Body of pancreas (tissue), 4 donors: ENCODE data around the gene SAYSD1. TPM values are rescaled to one million over a fixed set of nuclear protein-coding genes. Genes with fewer than 3 reads are reported as not detected.

Source experiments
- ATAC-seq: fragments of 150-250 bp; one replicate; pipeline ENCODE4 v1.9.1; 2016
- DNase-seq, 4 donors: peaks; one replicate each; pipeline ENCODE4 v3.0.0-alpha.2; 2019
- H3K27ac ChIP-seq, 4 donors: fragments of 200-600 bp; sonication (generic); 1 replicate in 3 of 4; 2 replicates in 1 of 4; pipeline versions ENCODE4 v1.5.1 to v1.6.1; 2016 to 2019; ENCODE audit warnings: mild to moderate bottlenecking in 1 of 4, mixed read lengths in 1 of 4, moderate library complexity in 1 of 4
- H3K27me3 ChIP-seq, 2 donors: fragments of 200-600 bp; sonication (generic); one replicate each; pipeline ENCODE4 v1.6.0; 2016; ENCODE audit warnings: mild to moderate bottlenecking in 1 of 2
- H3K36me3 ChIP-seq, 2 donors: fragments of 200-600 bp; sonication (generic); replicated peaks in 1 of 2; 2 replicates each; pipeline ENCODE4 v1.5.1; 2016; ENCODE audit warnings: low read depth in 2 of 2; ENCODE audit not compliant: insufficient read depth in 1 of 2
- H3K4me1 ChIP-seq: fragments of 200-600 bp; sonication (generic); one replicate; pipeline ENCODE4 v1.6.0; 2016
- H3K4me3 ChIP-seq, 2 donors: fragments of 200-600 bp; sonication (generic); 1 replicate in 1 of 2; 2 replicates in 1 of 2; pipeline ENCODE4 v1.5.1; 2016 to 2019
- H3K9me3 ChIP-seq, 3 donors: fragments of 200-600 bp; sonication (generic); 1 replicate in 2 of 3; 2 replicates in 1 of 3; pipeline ENCODE4 v1.5.1; 2016
- POLR2A ChIP-seq, 3 donors: fragments of 450-650 bp; IDR thresholded peaks; one replicate each; pipeline ENCODE4 v1.6.1; 2016; ENCODE audit warnings: antibody characterized with exemption in 3 of 3, mild to moderate bottlenecking in 2 of 3
- WGBS, 2 donors: methylation state at CpG; one replicate each; pipeline ENCODE4 v1.1.5; 2017; 5-methylcytosine and 5-hydroxymethylcytosine counted together
- intact Hi-C: fragments of 100-400 bp; cut with DNase I; formaldehyde crosslinking; loops from one replicate; pipeline ENCODE4 v1.15.1; 2023
- total RNA-seq, 2 donors: library from RNA; depleted of rRNA; stranded (reverse); fragments of >200 nt; gene quantifications; one replicate each; pipeline ENCODE4 v1.1.0, GENCODE V29; 2016
- TF ChIP-seq, protein P1 (sequence below), 7 experiments: fragments of 450-650 bp in 4 of 7; fragments of 200-600 bp in 3 of 7; sonication (generic) in 3 of 7; IDR thresholded peaks; one replicate each; pipeline ENCODE4 v1.5.1; 2016 to 2019; ENCODE audit warnings: antibody characterized with exemption in 7 of 7

SAYSD1 gene
- total RNA-seq, 2 donors from 2014 or later: 9.2 to 11.4 TPM

DNA sequence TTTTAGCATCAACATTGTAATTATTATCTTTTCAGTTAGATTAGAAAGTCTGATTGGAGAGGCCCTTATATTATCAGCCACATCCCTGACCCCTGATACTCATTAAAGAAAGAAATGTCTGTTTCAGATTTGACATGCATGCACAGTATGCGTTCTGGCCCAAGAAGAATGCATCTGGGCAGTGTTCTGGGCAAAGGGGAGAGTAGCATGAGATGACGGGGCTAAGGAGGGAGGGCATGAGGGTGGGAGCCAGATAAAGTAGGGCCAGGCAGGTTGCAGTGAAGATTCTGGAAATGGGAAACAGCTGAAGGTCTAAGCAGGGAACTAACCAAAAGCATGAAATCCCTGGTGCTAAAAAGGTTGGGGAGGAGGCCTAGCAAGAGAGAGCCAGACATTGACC lies 7.3 kb downstream of the SAYSD1 start:
- intact Hi-C loops: no loop called here
- Histone ChIP-seq H3K27me3 (no peaks in the 10 kb centered on the region), H3K4me3 (no peak overlapping the region), H3K9me3 (no peaks in the 10 kb centered on the region), H3K27ac (no peak overlapping the region), H3K36me3 (peaks cover 0 to 2% of the 10 kb centered on the region in 2 donors), H3K4me1 (peaks cover 15% of the 10 kb centered on the region)
- 38 to 57% methylated on average over 2 of the region's 2 CpGs for WGBS, 2 donors
- ATAC-seq: no peak
- TF ChIP-seq, protein P1, sequence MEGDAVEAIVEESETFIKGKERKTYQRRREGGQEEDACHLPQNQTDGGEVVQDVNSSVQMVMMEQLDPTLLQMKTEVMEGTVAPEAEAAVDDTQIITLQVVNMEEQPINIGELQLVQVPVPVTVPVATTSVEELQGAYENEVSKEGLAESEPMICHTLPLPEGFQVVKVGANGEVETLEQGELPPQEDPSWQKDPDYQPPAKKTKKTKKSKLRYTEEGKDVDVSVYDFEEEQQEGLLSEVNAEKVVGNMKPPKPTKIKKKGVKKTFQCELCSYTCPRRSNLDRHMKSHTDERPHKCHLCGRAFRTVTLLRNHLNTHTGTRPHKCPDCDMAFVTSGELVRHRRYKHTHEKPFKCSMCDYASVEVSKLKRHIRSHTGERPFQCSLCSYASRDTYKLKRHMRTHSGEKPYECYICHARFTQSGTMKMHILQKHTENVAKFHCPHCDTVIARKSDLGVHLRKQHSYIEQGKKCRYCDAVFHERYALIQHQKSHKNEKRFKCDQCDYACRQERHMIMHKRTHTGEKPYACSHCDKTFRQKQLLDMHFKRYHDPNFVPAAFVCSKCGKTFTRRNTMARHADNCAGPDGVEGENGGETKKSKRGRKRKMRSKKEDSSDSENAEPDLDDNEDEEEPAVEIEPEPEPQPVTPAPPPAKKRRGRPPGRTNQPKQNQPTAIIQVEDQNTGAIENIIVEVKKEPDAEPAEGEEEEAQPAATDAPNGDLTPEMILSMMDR (IDR thresholded peaks at IDR 0.05): no peak
- no peak for TF ChIP-seq POLR2A (IDR thresholded peaks at IDR 0.05)
- DNase-seq: no peak

DNA sequence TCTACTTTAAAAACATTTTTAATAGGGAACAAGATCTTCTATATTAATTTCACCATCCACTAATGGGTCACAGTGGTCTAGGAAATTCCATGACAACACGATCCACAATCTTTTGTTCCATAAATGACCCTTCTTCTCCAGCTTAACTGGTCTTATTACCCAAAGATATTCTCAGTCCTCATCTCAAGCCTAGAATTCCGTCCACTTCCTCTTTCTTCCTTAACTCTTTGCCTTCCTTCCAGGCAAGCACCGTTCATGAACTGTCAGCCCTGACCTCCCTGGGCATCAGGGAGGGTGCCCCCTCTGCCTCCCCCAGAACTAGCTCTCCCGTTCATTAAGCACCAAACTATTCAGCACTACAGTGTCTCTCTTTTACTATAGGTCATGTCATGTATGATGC lies 8.0 kb downstream of the SAYSD1 start:
- H3K9me3 ChIP-seq: no peaks in the 10 kb centered on the region
- TF ChIP-seq, protein P1 (IDR thresholded peaks at IDR 0.05): no peak
- no peak for TF ChIP-seq POLR2A (IDR thresholded peaks at IDR 0.05)
- H3K36me3 ChIP-seq: peaks cover 0 to 2% of the 10 kb centered on the region in 2 donors
- no peaks in the 10 kb centered on the region for H3K27me3 ChIP-seq
- intact Hi-C loops: no loop called here
- peaks cover 19% of the 10 kb centered on the region for H3K4me1 ChIP-seq
- DNase-seq: no peak
- no peak overlapping the region for H3K4me3 ChIP-seq
- ATAC-seq: no peak
- WGBS, 2 donors: 73 to 86% methylated on average over 4 of the region's 4 CpGs
- H3K27ac ChIP-seq: no peak overlapping the region

DNA sequence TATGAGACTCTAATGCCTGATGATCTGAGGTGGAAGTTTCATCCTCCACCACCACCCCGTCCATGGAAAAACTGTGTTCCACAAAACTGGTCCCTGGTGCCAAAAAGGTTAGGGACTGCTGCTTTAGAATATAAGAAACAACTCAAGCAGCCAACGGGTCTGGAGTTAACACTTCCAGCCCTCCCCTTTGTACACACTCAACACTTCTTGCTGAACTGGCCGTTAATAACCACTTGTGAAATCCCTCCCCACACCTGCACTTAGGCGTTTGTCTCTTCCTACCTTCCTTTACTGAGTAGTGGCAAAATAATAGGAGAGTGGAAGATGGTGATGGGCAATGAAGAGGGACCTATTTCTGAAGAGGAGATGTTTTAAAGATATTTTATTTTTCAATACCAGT lies 10.5 kb downstream of the SAYSD1 start:
- TF ChIP-seq, protein P1 (IDR thresholded peaks at IDR 0.05): no peak
- TF ChIP-seq POLR2A (IDR thresholded peaks at IDR 0.05): no peak
- 63 to 69% methylated on average over 4 of the region's 4 CpGs for WGBS, 2 donors
- intact Hi-C loops: no loop called here
- Histone ChIP-seq H3K27ac (no peak overlapping the region), H3K27me3 (no peaks in the 10 kb centered on the region), H3K9me3 (no peaks in the 10 kb centered on the region), H3K4me3 (no peak overlapping the region), H3K4me1 (peaks cover 28% of the 10 kb centered on the region), H3K36me3 (peaks cover 0 to 2% of the 10 kb centered on the region in 2 donors)
- no peak for ATAC-seq
- no peak for DNase-seq

DNA sequence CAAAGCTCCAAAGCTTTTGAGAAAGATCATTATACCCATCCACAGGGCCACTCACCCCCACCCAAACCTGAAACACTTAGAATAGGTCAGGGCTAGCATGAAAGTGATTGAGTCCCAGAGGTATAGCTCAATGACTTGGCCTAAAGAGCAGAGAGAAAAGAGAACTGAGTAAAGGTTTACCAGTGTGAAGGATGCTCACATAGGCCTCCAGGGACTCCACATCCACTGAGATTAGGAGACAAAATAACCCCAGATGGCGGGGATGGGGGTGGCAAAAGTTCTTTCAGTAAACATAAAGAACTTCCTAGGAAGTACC lies 12.2 kb downstream of the SAYSD1 start:
- TF ChIP-seq, protein P1 (IDR thresholded peaks at IDR 0.05): no peak
- no peak for TF ChIP-seq POLR2A (IDR thresholded peaks at IDR 0.05)
- Histone ChIP-seq H3K4me1 (peaks cover 19% of the 10 kb centered on the region), H3K36me3 (peaks cover 0 to 2% of the 10 kb centered on the region in 2 donors), H3K4me3 (no peak overlapping the region), H3K27ac (no peak overlapping the region), H3K27me3 (no peaks in the 10 kb centered on the region), H3K9me3 (no peaks in the 10 kb centered on the region)
- WGBS, 2 donors: 100% methylated on average over 1 of the region's 1 CpG
- intact Hi-C loops: no loop called here
- no peak for DNase-seq
- no peak for ATAC-seq

DNA sequence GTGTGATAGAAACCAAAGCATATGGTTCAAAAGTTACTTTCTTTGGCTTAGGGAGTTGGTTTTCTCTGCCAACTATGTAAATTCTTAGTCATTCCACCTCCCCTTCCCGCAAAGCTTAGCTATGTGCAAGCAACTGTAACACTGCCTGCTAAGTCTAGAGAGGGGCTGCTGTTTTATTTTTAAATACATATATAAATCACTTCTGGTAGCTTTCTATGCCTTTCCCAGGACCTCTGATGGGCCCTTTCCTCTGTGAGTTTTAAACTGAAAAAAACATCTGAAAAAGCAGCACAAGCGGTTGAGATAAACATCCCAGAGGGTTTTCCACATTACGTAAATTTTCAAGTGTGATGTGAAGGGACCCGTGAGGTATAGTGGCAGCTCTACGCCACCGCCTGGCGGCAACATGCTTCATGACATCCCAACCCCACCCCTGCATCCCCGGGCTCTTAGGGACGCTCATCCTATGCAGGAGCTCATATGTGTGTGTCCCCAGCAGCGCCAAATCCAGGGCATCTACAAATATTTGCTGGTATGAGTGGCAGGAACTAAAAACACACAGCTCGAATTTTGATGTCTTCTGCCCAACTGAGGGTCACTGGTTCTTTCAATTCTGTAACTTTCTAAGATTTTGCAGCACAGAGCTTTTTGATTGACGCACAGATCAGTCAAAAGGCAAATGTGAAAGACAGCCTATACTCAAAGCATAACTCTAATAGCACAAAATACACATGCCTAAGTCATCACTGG lies 12.7 kb downstream of the SAYSD1 start:
- peaks cover 0 to 2% of the 10 kb centered on the region in 2 donors for H3K36me3 ChIP-seq
- H3K27ac ChIP-seq: no peak overlapping the region
- no peak overlapping the region for H3K4me3 ChIP-seq
- H3K9me3 ChIP-seq: no peaks in the 10 kb centered on the region
- H3K27me3 ChIP-seq: no peaks in the 10 kb centered on the region
- H3K4me1 ChIP-seq: peaks cover 16% of the 10 kb centered on the region
- intact Hi-C loops: no loop called here
- TF ChIP-seq, protein P1 (IDR thresholded peaks at IDR 0.05): peak; percentile 26 to 70 (median 54)
- TF ChIP-seq POLR2A (IDR thresholded peaks at IDR 0.05): no peak
- ATAC-seq (peak; percentile 85), DNase-seq (peak; percentile 51 to 74 (median 62))
- 24 to 46% methylated on average over 12 of the region's 12 CpGs for WGBS, 2 donors
